ENCODE results near the gene FBXL7. TPM values are rescaled to one million over a fixed set of nuclear protein-coding genes. Genes with fewer than 3 reads are reported as not detected.
A peak's percentile ranks its signal among the peaks of the same experiment; 100 is the strongest.

The FBXL7 gene
- total and polyA plus RNA-seq, 2 of the 8 experiments (the other 6 are each of a cell fraction or from before 2014, with no cell fraction given): 17.7 to 17.8 TPM

DNA sequence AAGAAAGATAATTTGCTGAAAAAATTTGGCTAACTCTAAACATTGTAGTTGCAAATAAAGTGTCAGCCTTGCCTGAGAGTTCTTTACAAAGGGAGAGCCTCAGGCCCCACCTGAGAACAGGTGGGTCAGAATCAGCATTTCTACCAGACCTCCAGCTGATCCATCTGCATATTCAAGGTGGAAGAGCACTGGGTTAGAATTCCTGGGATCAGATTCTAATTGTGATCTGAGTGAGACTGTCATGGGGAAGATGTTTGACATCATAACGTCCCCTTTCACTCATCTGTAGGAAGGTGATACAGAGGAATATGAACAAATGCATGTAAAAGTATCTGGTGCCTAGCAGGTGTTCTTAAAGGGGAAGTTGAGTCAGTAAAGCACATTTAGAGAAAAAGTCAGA is 54.6 kb downstream of the FBXL7 start (continued):
- TF ChIP-seq, protein P1, sequence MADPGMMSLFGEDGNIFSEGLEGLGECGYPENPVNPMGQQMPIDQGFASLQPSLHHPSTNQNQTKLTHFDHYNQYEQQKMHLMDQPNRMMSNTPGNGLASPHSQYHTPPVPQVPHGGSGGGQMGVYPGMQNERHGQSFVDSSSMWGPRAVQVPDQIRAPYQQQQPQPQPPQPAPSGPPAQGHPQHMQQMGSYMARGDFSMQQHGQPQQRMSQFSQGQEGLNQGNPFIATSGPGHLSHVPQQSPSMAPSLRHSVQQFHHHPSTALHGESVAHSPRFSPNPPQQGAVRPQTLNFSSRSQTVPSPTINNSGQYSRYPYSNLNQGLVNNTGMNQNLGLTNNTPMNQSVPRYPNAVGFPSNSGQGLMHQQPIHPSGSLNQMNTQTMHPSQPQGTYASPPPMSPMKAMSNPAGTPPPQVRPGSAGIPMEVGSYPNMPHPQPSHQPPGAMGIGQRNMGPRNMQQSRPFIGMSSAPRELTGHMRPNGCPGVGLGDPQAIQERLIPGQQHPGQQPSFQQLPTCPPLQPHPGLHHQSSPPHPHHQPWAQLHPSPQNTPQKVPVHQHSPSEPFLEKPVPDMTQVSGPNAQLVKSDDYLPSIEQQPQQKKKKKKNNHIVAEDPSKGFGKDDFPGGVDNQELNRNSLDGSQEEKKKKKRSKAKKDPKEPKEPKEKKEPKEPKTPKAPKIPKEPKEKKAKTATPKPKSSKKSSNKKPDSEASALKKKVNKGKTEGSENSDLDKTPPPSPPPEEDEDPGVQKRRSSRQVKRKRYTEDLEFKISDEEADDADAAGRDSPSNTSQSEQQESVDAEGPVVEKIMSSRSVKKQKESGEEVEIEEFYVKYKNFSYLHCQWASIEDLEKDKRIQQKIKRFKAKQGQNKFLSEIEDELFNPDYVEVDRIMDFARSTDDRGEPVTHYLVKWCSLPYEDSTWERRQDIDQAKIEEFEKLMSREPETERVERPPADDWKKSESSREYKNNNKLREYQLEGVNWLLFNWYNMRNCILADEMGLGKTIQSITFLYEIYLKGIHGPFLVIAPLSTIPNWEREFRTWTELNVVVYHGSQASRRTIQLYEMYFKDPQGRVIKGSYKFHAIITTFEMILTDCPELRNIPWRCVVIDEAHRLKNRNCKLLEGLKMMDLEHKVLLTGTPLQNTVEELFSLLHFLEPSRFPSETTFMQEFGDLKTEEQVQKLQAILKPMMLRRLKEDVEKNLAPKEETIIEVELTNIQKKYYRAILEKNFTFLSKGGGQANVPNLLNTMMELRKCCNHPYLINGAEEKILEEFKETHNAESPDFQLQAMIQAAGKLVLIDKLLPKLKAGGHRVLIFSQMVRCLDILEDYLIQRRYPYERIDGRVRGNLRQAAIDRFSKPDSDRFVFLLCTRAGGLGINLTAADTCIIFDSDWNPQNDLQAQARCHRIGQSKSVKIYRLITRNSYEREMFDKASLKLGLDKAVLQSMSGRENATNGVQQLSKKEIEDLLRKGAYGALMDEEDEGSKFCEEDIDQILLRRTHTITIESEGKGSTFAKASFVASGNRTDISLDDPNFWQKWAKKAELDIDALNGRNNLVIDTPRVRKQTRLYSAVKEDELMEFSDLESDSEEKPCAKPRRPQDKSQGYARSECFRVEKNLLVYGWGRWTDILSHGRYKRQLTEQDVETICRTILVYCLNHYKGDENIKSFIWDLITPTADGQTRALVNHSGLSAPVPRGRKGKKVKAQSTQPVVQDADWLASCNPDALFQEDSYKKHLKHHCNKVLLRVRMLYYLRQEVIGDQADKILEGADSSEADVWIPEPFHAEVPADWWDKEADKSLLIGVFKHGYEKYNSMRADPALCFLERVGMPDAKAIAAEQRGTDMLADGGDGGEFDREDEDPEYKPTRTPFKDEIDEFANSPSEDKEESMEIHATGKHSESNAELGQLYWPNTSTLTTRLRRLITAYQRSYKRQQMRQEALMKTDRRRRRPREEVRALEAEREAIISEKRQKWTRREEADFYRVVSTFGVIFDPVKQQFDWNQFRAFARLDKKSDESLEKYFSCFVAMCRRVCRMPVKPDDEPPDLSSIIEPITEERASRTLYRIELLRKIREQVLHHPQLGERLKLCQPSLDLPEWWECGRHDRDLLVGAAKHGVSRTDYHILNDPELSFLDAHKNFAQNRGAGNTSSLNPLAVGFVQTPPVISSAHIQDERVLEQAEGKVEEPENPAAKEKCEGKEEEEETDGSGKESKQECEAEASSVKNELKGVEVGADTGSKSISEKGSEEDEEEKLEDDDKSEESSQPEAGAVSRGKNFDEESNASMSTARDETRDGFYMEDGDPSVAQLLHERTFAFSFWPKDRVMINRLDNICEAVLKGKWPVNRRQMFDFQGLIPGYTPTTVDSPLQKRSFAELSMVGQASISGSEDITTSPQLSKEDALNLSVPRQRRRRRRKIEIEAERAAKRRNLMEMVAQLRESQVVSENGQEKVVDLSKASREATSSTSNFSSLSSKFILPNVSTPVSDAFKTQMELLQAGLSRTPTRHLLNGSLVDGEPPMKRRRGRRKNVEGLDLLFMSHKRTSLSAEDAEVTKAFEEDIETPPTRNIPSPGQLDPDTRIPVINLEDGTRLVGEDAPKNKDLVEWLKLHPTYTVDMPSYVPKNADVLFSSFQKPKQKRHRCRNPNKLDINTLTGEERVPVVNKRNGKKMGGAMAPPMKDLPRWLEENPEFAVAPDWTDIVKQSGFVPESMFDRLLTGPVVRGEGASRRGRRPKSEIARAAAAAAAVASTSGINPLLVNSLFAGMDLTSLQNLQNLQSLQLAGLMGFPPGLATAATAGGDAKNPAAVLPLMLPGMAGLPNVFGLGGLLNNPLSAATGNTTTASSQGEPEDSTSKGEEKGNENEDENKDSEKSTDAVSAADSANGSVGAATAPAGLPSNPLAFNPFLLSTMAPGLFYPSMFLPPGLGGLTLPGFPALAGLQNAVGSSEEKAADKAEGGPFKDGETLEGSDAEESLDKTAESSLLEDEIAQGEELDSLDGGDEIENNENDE (IDR thresholded peaks at IDR 0.05; ENCODE audit: insufficient replicate concordance, low read length): peak; percentile 80
- peak in 1 of 2 experiments; percentile 55; a peak in 1 of 4 replicates for TF ChIP-seq HDAC2 (IDR thresholded peaks at IDR 0.05; ENCODE audit: borderline replicate concordance in 1 of 2, low read depth in 2 of 2, low read length in 2 of 2)
- TF ChIP-seq CTBP2 (IDR thresholded peaks at IDR 0.05; ENCODE audit: borderline replicate concordance, insufficient read depth, insufficient read length, low read length): no peak
- no peak for TF ChIP-seq SIN3A (conservative IDR thresholded peaks at IDR 0.05 in 1 of 2, IDR thresholded peaks at IDR 0.05 in 1 of 2; ENCODE audit: low read depth in 1 of 2, low read length in 2 of 2)
- TF ChIP-seq POU5F1 (IDR thresholded peaks at IDR 0.05; ENCODE audit: low read depth, low read length): peak; percentile 86
- TF ChIP-seq CREB1 (IDR thresholded peaks at IDR 0.05): peak; percentile 51; the same call in 1 of the 2 replicates
- TF ChIP-seq MAFK (IDR thresholded peaks at IDR 0.05; ENCODE audit: low read depth, low read length): peak; percentile 28; the same call in 1 of the 2 replicates
- TF ChIP-seq SIRT6 (IDR thresholded peaks at IDR 0.05; ENCODE audit: low read length): no peak

Data from H1 (cell line).